Ureter (tissue), 1 donor: ENCODE results near the gene USP12. TPM values are rescaled to one million over a fixed set of nuclear protein-coding genes. Genes with fewer than 3 reads are reported as not detected.

Experiments
- DNase-seq: peaks from one replicate; pipeline ENCODE4 v3.0.0-alpha.2; 2020; ENCODE audit warnings: low spot score
- total RNA-seq: library from RNA; stranded (reverse); gene quantifications from one replicate; pipeline ENCODE4 v1.2.4, GENCODE V29; 2023
- donor health status: DM: yes; HTN: yes; CAD: no.

Gene USP12
- total RNA-seq, 1 donor from 2014 or later, result 25.5 TPM

- DNase-seq, result no peak
Measured at GRCh38 chr13:27120811-27121210, 50.8 kb downstream of the USP12 start.

GRCh38 chr13:27120011-27120410 lies 51.6 kb downstream of the USP12 start:
- no peak for DNase-seq

- no peak for DNase-seq
Measured at GRCh38 chr13:27118428-27119054, 53.1 kb downstream of the USP12 start.

GRCh38 chr13:27117952-27118351 lies 53.7 kb downstream of the USP12 start:
- DNase-seq, result no peak

GRCh38 chr13:27117158-27117557 lies 54.5 kb downstream of the USP12 start:
- DNase-seq, result no peak

GRCh38 chr13:27113436-27113835 lies 58.2 kb downstream of the USP12 start:
- no peak for DNase-seq

- no peak for DNase-seq
Measured at GRCh38 chr13:27112006-27112405, 59.6 kb downstream of the USP12 start.

GRCh38 chr13:27110056-27110746 lies 61.4 kb downstream of the USP12 start:
- no peak for DNase-seq

- no peak for DNase-seq
Measured at GRCh38 chr13:27106144-27106543, 65.5 kb downstream of the USP12 start.

GRCh38 chr13:27104606-27105005 lies 67.0 kb downstream of the USP12 start:
- no peak for DNase-seq

- no peak for DNase-seq
Measured at GRCh38 chr13:27101847-27102246, 69.8 kb downstream of the USP12 start.

- no peak for DNase-seq
Measured at GRCh38 chr13:27101289-27101688, 70.3 kb downstream of the USP12 start.

GRCh38 chr13:27097691-27098090 lies 73.9 kb downstream of the USP12 start:
- no peak for DNase-seq

GRCh38 chr13:27091451-27091850 lies 80.2 kb downstream of the USP12 start:
- DNase-seq, result no peak

GRCh38 chr13:27088619-27089018 lies 83.0 kb downstream of the USP12 start:
- no peak for DNase-seq

GRCh38 chr13:27086599-27087265 lies 84.9 kb downstream of the USP12 start:
- no peak for DNase-seq

- no peak for DNase-seq
Measured at GRCh38 chr13:27083183-27083582, 88.4 kb downstream of the USP12 start.

- no peak for DNase-seq
Measured at GRCh38 chr13:27081893-27082679, 89.5 kb downstream of the USP12 start.

- DNase-seq, result no peak
Measured at GRCh38 chr13:27080018-27080948, 91.3 kb downstream of the USP12 start.

GRCh38 chr13:27079421-27079958 lies 92.1 kb downstream of the USP12 start:
- no peak for DNase-seq

GRCh38 chr13:27077451-27077850 lies 94.2 kb downstream of the USP12 start:
- DNase-seq, result no peak
